Karpas-422 (cell line): ENCODE measurements around the gene F7. TPM values are rescaled to one million over a fixed set of nuclear protein-coding genes. Genes with fewer than 3 reads are reported as not detected.
"Not testable (repeated sequence)": the region's sequence is repeated elsewhere in the genome, so short reads cannot be mapped to it uniquely, and the experiment has no call there.

ENCODE experiments used
- DNase-seq: peaks from one replicate; pipeline ENCODE4 v3.0.0-alpha.2; 2015
- H2AFZ ChIP-seq: fragments of 200-600 bp; sonication (generic); 2 replicates; pipeline ENCODE4 v1.6.1; 2014; ENCODE audit warnings: antibody characterized with exemption, low read length, mixed read lengths
- H3K27ac ChIP-seq: fragments of 200-600 bp; sonication (generic); 2 replicates; pipeline ENCODE4 v1.5.1; 2014; ENCODE audit warnings: mild to moderate bottlenecking, low read length, moderate library complexity
- H3K27me3 ChIP-seq: fragments of 200-600 bp; sonication (generic); 2 replicates; pipeline ENCODE4 v1.6.1; 2014; ENCODE audit warnings: low read length, mixed read lengths
- H3K36me3 ChIP-seq: fragments of 200-600 bp; sonication (generic); 2 replicates; pipeline ENCODE4 v1.6.1; 2014; ENCODE audit warnings: low read length, mixed read lengths; ENCODE audit not compliant: insufficient read depth
- H3K4me1 ChIP-seq: fragments of 200-600 bp; sonication (generic); 2 replicates; pipeline ENCODE4 v1.6.1; 2014; ENCODE audit warnings: mild to moderate bottlenecking, low read length, mixed read lengths
- H3K4me2 ChIP-seq: fragments of 200-600 bp; sonication (generic); 2 replicates; pipeline ENCODE4 v1.6.1; 2014; ENCODE audit warnings: low read length, low read depth, mild to moderate bottlenecking; ENCODE audit not compliant: poor library complexity, severe bottlenecking
- H3K4me3 ChIP-seq: fragments of 200-600 bp; sonication (generic); 2 replicates; pipeline ENCODE4 v1.5.1; 2014; ENCODE audit warnings: mild to moderate bottlenecking, antibody characterized with exemption, low read length, mixed read lengths
- H3K79me2 ChIP-seq: fragments of 200-600 bp; sonication (generic); 2 replicates; pipeline ENCODE4 v1.6.1; 2014; ENCODE audit warnings: mild to moderate bottlenecking, low read length, mixed read lengths
- H3K9ac ChIP-seq: fragments of 200-600 bp; sonication (generic); 2 replicates; pipeline ENCODE4 v1.6.0; 2014; ENCODE audit warnings: low read length
- H3K9me2 ChIP-seq: fragments of 200-600 bp; sonication (generic), shearing (Covaris generic); replicated peaks from 2 replicates; pipeline ENCODE4 v1.6.0; 2014; ENCODE audit warnings: mild to moderate bottlenecking, low read length, moderate library complexity; ENCODE audit not compliant: insufficient read depth
- H3K9me3 ChIP-seq: fragments of 300-700, 200-600 bp; sonication (generic); 2 replicates; pipeline ENCODE4 v1.6.1; 2014; ENCODE audit warnings: low read length, mixed read lengths
- H4K20me1 ChIP-seq: fragments of 200-600 bp; sonication (generic); 2 replicates; pipeline ENCODE4 v1.6.1; 2014; ENCODE audit warnings: mild to moderate bottlenecking, antibody characterized with exemption, low read length, low read depth; ENCODE audit not compliant: insufficient read depth
- total RNA-seq: library from RNA; depleted of rRNA; stranded (reverse); fragments of >200 nt; shearing (Covaris generic); gene quantifications from 2 replicates; pipeline ENCODE4 v1.2.3, GENCODE V29; 2014; ENCODE audit warnings: low replicate concordance; rRNA removed

F7 gene
- not detected in 2 replicates for total RNA-seq

GRCh38 chr13:113105032-113105920 lies at the start of gene F7:
F7 (plus strand) TSS chr13:113105791; CDS start chr13:113105842, 51 bp downstream.
- no peak within 1 kb of the TSS for H2AFZ ChIP-seq
- DNase-seq, result no peak
- no peaks in the 10 kb centered on the region for H3K36me3 ChIP-seq
- no peaks in the 10 kb centered on the region for H3K9me2 ChIP-seq
- H3K27me3 ChIP-seq, result no peaks in the 10 kb centered on the region
- H3K4me3 ChIP-seq, result no peak within 1 kb of the TSS
- H3K9ac ChIP-seq, result no peak within 1 kb of the TSS
- H3K4me2 ChIP-seq, result no peak within 1 kb of the TSS
- H3K79me2 ChIP-seq, result no peaks in the 10 kb centered on the region
- H3K27ac ChIP-seq, result no peak within 1 kb of the TSS
- H3K9me3 ChIP-seq, result no peaks in the 10 kb centered on the region; the same call in 1 of the 2 replicates
- H3K4me1 ChIP-seq, result no peaks in the 10 kb centered on the region
- no peaks in the 10 kb centered on the region for H4K20me1 ChIP-seq

GRCh38 chr13:113057084-113057483 lies 48.5 kb upstream of the F7 start:
- Histone ChIP-seq H3K9me2 (no peaks in the 10 kb centered on the region), H2AFZ (no peak overlapping the region), H3K27ac (no peak overlapping the region), H4K20me1 (no peaks in the 10 kb centered on the region), H3K9ac (no peak overlapping the region), H3K9me3 (peaks cover 11% of the 10 kb centered on the region; the same call in 1 of the 2 replicates), H3K4me1 (no peaks in the 10 kb centered on the region), H3K4me2 (no peak overlapping the region), H3K79me2 (no peaks in the 10 kb centered on the region), H3K27me3 (no peaks in the 10 kb centered on the region), H3K36me3 (no peaks in the 10 kb centered on the region), H3K4me3 (no peak overlapping the region)
- no peak for DNase-seq

- H3K4me1 ChIP-seq, H3K36me3 ChIP-seq, H3K4me2 ChIP-seq, H3K4me3 ChIP-seq, H4K20me1 ChIP-seq, DNase-seq, H3K79me2 ChIP-seq, H3K27ac ChIP-seq, H3K27me3 ChIP-seq, H2AFZ ChIP-seq, H3K9me2 ChIP-seq, H3K9ac ChIP-seq: not testable (repeated sequence)
- peaks cover 11% of the 10 kb centered on the region; the same call in 1 of the 2 replicates for H3K9me3 ChIP-seq
Measured at GRCh38 chr13:113057559-113057958, 48.0 kb upstream of the F7 start.

- no peak overlapping the region for H3K4me2 ChIP-seq
- H3K9me3 ChIP-seq, result peaks cover 11% of the 10 kb centered on the region; the same call in 1 of the 2 replicates
- no peak overlapping the region for H3K27ac ChIP-seq
- H4K20me1 ChIP-seq, result no peaks in the 10 kb centered on the region
- no peaks in the 10 kb centered on the region for H3K27me3 ChIP-seq
- H2AFZ ChIP-seq, result no peak overlapping the region
- no peak overlapping the region for H3K9ac ChIP-seq
- no peaks in the 10 kb centered on the region for H3K4me1 ChIP-seq
- no peaks in the 10 kb centered on the region for H3K79me2 ChIP-seq
- H3K9me2 ChIP-seq, result no peaks in the 10 kb centered on the region
- H3K36me3 ChIP-seq, result no peaks in the 10 kb centered on the region
- H3K4me3 ChIP-seq, result no peak overlapping the region
- no peak for DNase-seq
Measured at GRCh38 chr13:113058129-113058987, 47.2 kb upstream of the F7 start.

GRCh38 chr13:113058988-113059850 lies 46.4 kb upstream of the F7 start:
- no peaks in the 10 kb centered on the region for H3K79me2 ChIP-seq
- H3K36me3 ChIP-seq, result no peaks in the 10 kb centered on the region
- no peaks in the 10 kb centered on the region for H3K27me3 ChIP-seq
- peaks cover 11% of the 10 kb centered on the region; the same call in 1 of the 2 replicates for H3K9me3 ChIP-seq
- no peaks in the 10 kb centered on the region for H4K20me1 ChIP-seq
- H2AFZ ChIP-seq, result no peak overlapping the region
- no peaks in the 10 kb centered on the region for H3K4me1 ChIP-seq
- no peak overlapping the region for H3K9ac ChIP-seq
- DNase-seq, result no peak
- H3K4me3 ChIP-seq, result no peak overlapping the region
- no peak overlapping the region for H3K4me2 ChIP-seq
- H3K9me2 ChIP-seq, result no peaks in the 10 kb centered on the region
- H3K27ac ChIP-seq, result no peak overlapping the region

- Histone ChIP-seq H4K20me1 (no peaks in the 10 kb centered on the region), H3K4me3 (no peak overlapping the region), H3K4me2 (no peak overlapping the region), H2AFZ (no peak overlapping the region), H3K9me3 (peaks cover 11% of the 10 kb centered on the region; the same call in 1 of the 2 replicates), H3K36me3 (no peaks in the 10 kb centered on the region), H3K9me2 (no peaks in the 10 kb centered on the region), H3K9ac (no peak overlapping the region), H3K27ac (no peak overlapping the region), H3K4me1 (no peaks in the 10 kb centered on the region), H3K79me2 (no peaks in the 10 kb centered on the region), H3K27me3 (no peaks in the 10 kb centered on the region)
- DNase-seq, result no peak
Measured at GRCh38 chr13:113059891-113060290, 45.7 kb upstream of the F7 start.

- Histone ChIP-seq H3K4me2 (no peak overlapping the region), H3K36me3 (no peaks in the 10 kb centered on the region), H3K9me2 (no peaks in the 10 kb centered on the region), H3K4me1 (no peaks in the 10 kb centered on the region), H3K27ac (no peak overlapping the region), H4K20me1 (no peaks in the 10 kb centered on the region), H3K79me2 (no peaks in the 10 kb centered on the region), H2AFZ (no peak overlapping the region), H3K9ac (no peak overlapping the region), H3K4me3 (no peak overlapping the region), H3K27me3 (no peaks in the 10 kb centered on the region), H3K9me3 (peaks cover 11% of the 10 kb centered on the region; the same call in 1 of the 2 replicates)
- DNase-seq, result no peak
Measured at GRCh38 chr13:113060557-113061270, 44.9 kb upstream of the F7 start.
